K562 (cell line): ENCODE measurements around the gene SELPLG. TPM values are rescaled to one million over a fixed set of nuclear protein-coding genes. Genes with fewer than 3 reads are reported as not detected.
A peak's percentile ranks its signal among the peaks of the same experiment; 100 is the strongest.

ENCODE experiments used
- ATAC-seq: fragments of 200-7000 bp; cut with Tn5 transposase; 3 replicates; pipeline ENCODE4 v1.9.1; 2020; ENCODE audit warnings: moderate library complexity
- BruUV-seq: library from RNA; stranded (reverse); fragments of 400-500 nt; replicated peaks from 2 replicates; lab custom pipeline; 2021; lab: Mats Ljungman, UMichigan
- CTCF ChIA-PET: fragments of 300-600 bp; formaldehyde crosslinking; extraction: SDS; loops from one replicate; lab custom pipeline; 2021; ENCODE audit warnings: low intra/inter-chr PET ratio; lab: Yijun Ruan, JAX
- POLR2A ChIA-PET: fragments of 300-600, 350-650 bp; sonication (Branson Sonifier 250); formaldehyde crosslinking; extraction: SDS; loops from one replicate; lab custom pipeline; 2021; ENCODE audit warnings: antibody characterized with exemption, inconsistent platforms; lab: Yijun Ruan, JAX
- DNase-seq, 4 experiments: peaks; one replicate each; pipeline versions ENCODE4 v3.0.0 to v3.0.0-alpha.2; 2011 to 2018; ENCODE audit warnings: low spot score in 3 of 4, mixed read lengths in 3 of 4; ENCODE audit errors: extremely low read depth in 1 of 4
- FAIRE-seq: peaks from 2 replicates; lab custom pipeline; 2011; peaks lifted over from hg19 to GRCh38; lab: Jason Lieb, UNC
- H2AFZ ChIP-seq: 2 replicates; pipeline ENCODE4 v1.6.0; 2011; ENCODE audit warnings: low read depth, low read length, control low read depth, inconsistent platforms
- H3K27ac ChIP-seq: fragments of 200-600 bp; 3 replicates; pipeline ENCODE4 v1.8.0; 2011; ENCODE audit warnings: low read depth, mild to moderate bottlenecking, control low read depth, inconsistent platforms, low read length, moderate library complexity, mixed read lengths; ENCODE audit errors: extremely low read depth
- H3K27me3 ChIP-seq, 2 experiments: fragments of 300-600 bp in 1 of 2; 2 replicates in 1 of 2; 3 replicates in 1 of 2; pipeline versions ENCODE4 v1.6.0 to v1.8.0; 2011; ENCODE audit warnings: inconsistent platforms in 2 of 2, low read length in 2 of 2, mild to moderate bottlenecking in 1 of 2, mixed read lengths in 1 of 2, moderate library complexity in 1 of 2; ENCODE audit not compliant: control insufficient read depth in 2 of 2, insufficient read depth in 2 of 2
- H3K36me3 ChIP-seq: fragments of 300-600 bp; 3 replicates; pipeline ENCODE4 v1.8.0; 2011; ENCODE audit warnings: mild to moderate bottlenecking, low read length, inconsistent platforms; ENCODE audit not compliant: control insufficient read depth, insufficient read depth
- H3K4me1 ChIP-seq, 2 experiments: fragments of 200-600 bp in 1 of 2; replicated peaks in 1 of 2; 2 replicates in 1 of 2; 3 replicates in 1 of 2; pipeline versions ENCODE4 v1.5.1 to v1.8.0; 2011; ENCODE audit warnings: inconsistent platforms in 2 of 2, low read length in 2 of 2, mild to moderate bottlenecking in 1 of 2, mixed read lengths in 1 of 2, moderate library complexity in 1 of 2; ENCODE audit not compliant: control insufficient read depth in 2 of 2, insufficient read depth in 2 of 2
- H3K4me2 ChIP-seq: 2 replicates; pipeline ENCODE4 v1.6.1; 2011; ENCODE audit warnings: low read length, control low read depth, inconsistent platforms, mixed read lengths; ENCODE audit not compliant: insufficient read depth
- H3K4me3 ChIP-seq: fragments of 200-600 bp; sonication (generic), shearing (Covaris generic); 2 replicates; pipeline ENCODE4 v1.5.1; 2016; ENCODE audit warnings: control low read depth, inconsistent platforms
- H3K79me2 ChIP-seq: fragments of 200-600 bp; 3 replicates; pipeline ENCODE4 v1.8.0; 2011; ENCODE audit warnings: low read length, inconsistent platforms; ENCODE audit not compliant: control insufficient read depth, insufficient read depth
- H3K9ac ChIP-seq, 2 experiments: 2 replicates each; pipeline versions ENCODE4 v1.6.0 to v1.6.1; 2011; ENCODE audit warnings: low read depth in 2 of 2, low read length in 2 of 2, control low read depth in 1 of 2, inconsistent platforms in 1 of 2, mild to moderate bottlenecking in 1 of 2, mixed read lengths in 1 of 2; ENCODE audit not compliant: insufficient read depth in 1 of 2
- H3K9me1 ChIP-seq: one replicate; pipeline ENCODE4 v1.6.0; 2011; ENCODE audit warnings: inconsistent platforms, mild to moderate bottlenecking, low read length, moderate library complexity; ENCODE audit not compliant: control insufficient read depth, insufficient read depth
- H3K9me3 ChIP-seq: replicated peaks from 2 replicates; pipeline ENCODE4 v1.5.1; 2011; ENCODE audit warnings: low read depth, low read length, inconsistent platforms; ENCODE audit not compliant: control insufficient read depth, insufficient read depth
- H4K20me1 ChIP-seq: replicated peaks from 2 replicates; pipeline ENCODE4 v1.6.1; 2011; ENCODE audit warnings: low read length, inconsistent platforms, mixed read lengths; ENCODE audit not compliant: control insufficient read depth, insufficient read depth
- ADNP ChIP-seq: fragments of 200-800 bp; sonication (Bioruptor generic); IDR thresholded peaks from 2 replicates; pipeline ENCODE4 v1.6.1; 2016; ENCODE audit warnings: missing genetic modification characterization, missing compliant biosample characterization
- CHD4 ChIP-seq: fragments of 200-600 bp; sonication (generic); IDR thresholded peaks from 3 replicates; pipeline ENCODE4 v1.6.1; 2012; ENCODE audit warnings: low read depth, mild to moderate bottlenecking, mixed read lengths, low read length, inconsistent platforms; ENCODE audit not compliant: insufficient read depth, insufficient replicate concordance, poor library complexity, severe bottlenecking
- HLTF ChIP-seq: fragments of 450-650 bp; IDR thresholded peaks from 2 replicates; pipeline ENCODE4 v1.6.1; 2016
- MAZ ChIP-seq, 2 experiments: fragments of 450-650 bp in 1 of 2; sonication (generic) in 1 of 2; formaldehyde crosslinking; IDR thresholded peaks in 1 of 2; conservative IDR thresholded peaks in 1 of 2; 2 replicates each; pipeline versions ENCODE4 v1.4.0 to v1.5.0; 2020; ENCODE audit warnings: mild to moderate bottlenecking in 1 of 2, missing genetic modification reagents in 1 of 2
- OTX1 ChIP-seq: fragments of 450-650 bp; formaldehyde crosslinking; IDR thresholded peaks from 2 replicates; pipeline ENCODE4 v1.4.0; 2022; ENCODE audit warnings: mild to moderate bottlenecking
- SMAD4 ChIP-seq: fragments of 250-450 bp; sonication (Bioruptor Pico); conservative IDR thresholded peaks from 2 replicates; pipeline ENCODE4 v1.8.0; 2021; ENCODE audit warnings: inconsistent platforms, mild to moderate bottlenecking, moderate library complexity
- SMARCC2 ChIP-seq: fragments of 450-650 bp; IDR thresholded peaks from 2 replicates; pipeline ENCODE4 v1.6.1; 2017; ENCODE audit warnings: antibody characterized with exemption, moderate library complexity, mild to moderate bottlenecking, low read depth
- SRSF7 ChIP-seq: fragments of 200-400 bp; formaldehyde crosslinking; optimal IDR thresholded peaks from 2 replicates; pipeline ENCODE3; 2017; ENCODE audit warnings: mild to moderate bottlenecking, low read depth, low read length
- TFAP4 ChIP-seq: sonication (generic); formaldehyde crosslinking; IDR thresholded peaks from 2 replicates; pipeline ENCODE4 v1.8.0; 2022; ENCODE audit warnings: missing genetic modification reagents, mild to moderate bottlenecking, moderate library complexity, borderline replicate concordance
- WGBS: fragments of 100-300 bp; shearing (Covaris generic); methylation state at CpG from one replicate; pipeline ENCODE4 v1.1.6; 2016; ENCODE audit warnings: low coverage, mixed read lengths; ENCODE audit not compliant: insufficient coverage; ENCODE audit errors: missing lambda C conversion rate; 5-methylcytosine and 5-hydroxymethylcytosine counted together
- in situ Hi-C: fragments of 300-500 bp; cut with MboI; formaldehyde crosslinking; loops from 4 replicates; pipeline ENCODE4 v1.15.0; 2018; ENCODE audit warnings: inconsistent platforms, mixed read lengths
- intact Hi-C: fragments of 100-400 bp; cut with micrococcal nuclease; formaldehyde crosslinking; loops from 2 replicates; pipeline ENCODE4 v1.14.2; 2022
- polyA plus RNA-seq, 8 experiments: library from polyadenylated mRNA; depleted of rRNA in 4 of 8; stranded (reverse) in 5 of 8; unstranded in 3 of 8; fragments of >200 nt; fragmentation: Nextera tagmentation in 2 of 8; fragmentation: Illumina TruSeq in 1 of 8; extraction: Ambion mirVana in 2 of 8; extraction: Trizol in 1 of 8; gene quantifications; 2 replicates each; pipeline versions ENCODE4 v1.2.1 to v1.2.3, GENCODE V29; 2011 to 2014; ENCODE audit warnings: inconsistent platforms in 1 of 8, missing spikeins in 1 of 8
- total RNA-seq, 7 experiments: library from RNA; depleted of rRNA in 6 of 7; stranded (reverse); fragments of >200 nt in 6 of 7; fragmentation: Illumina TruSeq in 2 of 7; extraction: Trizol in 2 of 7; gene quantifications; 2 replicates each; pipeline versions ENCODE4 v1.2.1 to v1.2.3, GENCODE V29; 2011 to 2021; ENCODE audit warnings: low replicate concordance in 1 of 7

Gene SELPLG
- total and polyA plus RNA-seq, 9 of the 15 experiments (the other 6 are each of a cell fraction or from before 2014, with no cell fraction given), result 0.22 to 10.2 (median 1.7) TPM

DNA sequence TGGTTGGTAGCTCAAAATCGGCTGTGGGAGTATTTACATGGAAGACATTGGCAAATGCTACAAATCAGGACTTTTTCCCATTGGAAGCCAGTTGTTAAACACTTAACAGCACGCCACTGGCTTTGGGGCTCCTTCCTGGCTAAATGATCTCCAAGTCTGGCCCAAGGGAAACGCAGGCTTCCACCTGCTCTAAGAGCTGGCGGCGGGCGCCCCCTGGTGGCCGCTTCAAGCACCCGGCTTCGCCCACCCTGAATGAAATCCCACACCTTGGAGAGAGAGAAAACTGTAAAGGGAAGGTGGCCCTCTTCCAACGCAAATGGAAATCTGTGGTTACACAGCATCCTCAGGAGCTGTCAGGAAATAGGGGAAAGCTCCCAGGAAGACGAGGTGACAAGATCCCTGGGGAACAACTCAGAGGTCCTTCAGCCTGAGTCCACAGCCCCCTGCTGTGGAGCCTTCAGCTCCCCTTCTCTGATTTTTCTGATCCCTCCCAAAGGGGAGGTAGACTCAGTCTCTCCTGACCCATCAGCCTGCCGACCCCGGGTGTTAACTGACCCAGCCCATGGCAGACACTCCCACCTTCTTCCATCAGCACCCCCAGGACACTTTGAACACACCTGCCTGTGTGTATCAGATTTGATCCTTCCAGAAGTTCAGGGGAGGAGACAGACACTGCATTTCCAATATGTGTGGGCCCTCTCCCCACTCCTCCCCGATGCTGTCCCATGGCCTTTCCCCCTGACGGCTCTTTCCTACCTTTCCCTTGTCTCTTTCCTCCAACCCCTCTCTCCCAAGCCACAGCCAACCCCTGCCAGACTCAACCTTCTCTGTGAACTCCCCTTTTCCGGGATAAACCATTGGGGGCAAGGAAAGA lies 15.4 kb downstream of the SELPLG start (continued):
- TF ChIP-seq MAZ (CRISPR knock-in tag; conservative IDR thresholded peaks at IDR 0.05 in 1 of 2, IDR thresholded peaks at IDR 0.05 in 1 of 2), result peak in 1 of 2 experiments; percentile 73; a peak in 2 of 4 replicates
- no peak for TF ChIP-seq HLTF
- peak; percentile 49 for TF ChIP-seq SMAD4 (CRISPR knock-in tag)
- no peak for TF ChIP-seq SRSF7

GRCh38 chr12:108616941-108617858 lies 16.5 kb downstream of the SELPLG start:
- 54% methylated on average over 14 of the region's 14 CpGs for WGBS
- intact Hi-C loops, result no loop called here
- H3K4me1 ChIP-seq, result peaks cover 11 to 15% of the 10 kb centered on the region in 2 experiments; a peak in 2 of 5 replicates
- peak; percentile 55 for FAIRE-seq
- H3K9ac ChIP-seq, result no peak overlapping the region
- no peaks in the 10 kb centered on the region for H3K36me3 ChIP-seq
- no peak for DNase-seq
- H3K9me3 ChIP-seq, result no peaks in the 10 kb centered on the region
- no peaks in the 10 kb centered on the region for H3K79me2 ChIP-seq
- no peaks in the 10 kb centered on the region for H3K27me3 ChIP-seq
- no peaks in the 10 kb centered on the region for H3K9me1 ChIP-seq
- H3K27ac ChIP-seq, result no peak overlapping the region
- H3K4me3 ChIP-seq, result no peak overlapping the region
- no peak overlapping the region for H2AFZ ChIP-seq
- H3K4me2 ChIP-seq, result no peak overlapping the region
- BruUV-seq, result no TSS peak
- ChIA-PET POLR2A (interaction anchor here (0.8 to 2.1 kb wide), 4 partner anchors 9 to 53 kb away, joined by 3 to 16 read pairs (median 4); no protein-coding TSS in a partner anchor), CTCF (interaction anchor here (0.6 to 2.9 kb wide), 2 partner anchors 54 to 83 kb away, joined by 5 to 30 read pairs; partner anchors contain the start of gene ISCU)
- no peaks in the 10 kb centered on the region for H4K20me1 ChIP-seq
- ATAC-seq, result no peak
- in situ Hi-C loops, result loop anchor here (5.0 kb wide), 1 partner anchor 50 kb away; no protein-coding TSS in a partner anchor
- TF ChIP-seq CHD4 (peak; percentile 28), TFAP4 (CRISPR knock-in tag) (0 out of 2 replicates have a peak, but pooled peaks have one; percentile 10), OTX1 (no peak), ADNP (tag) (peak; percentile 92), SMARCC2 (no peak)
